MV-4-11 (cell line): ENCODE results near the gene HECTD1.
"Not testable (repeated sequence)": the region's sequence is repeated elsewhere in the genome, so short reads cannot be mapped to it uniquely, and the experiment has no call there.

Experiments used
- DNase-seq: peaks from one replicate; lab custom pipeline; 2025; lab: John Stamatoyannopoulos, UW

Gene HECTD1

DNA sequence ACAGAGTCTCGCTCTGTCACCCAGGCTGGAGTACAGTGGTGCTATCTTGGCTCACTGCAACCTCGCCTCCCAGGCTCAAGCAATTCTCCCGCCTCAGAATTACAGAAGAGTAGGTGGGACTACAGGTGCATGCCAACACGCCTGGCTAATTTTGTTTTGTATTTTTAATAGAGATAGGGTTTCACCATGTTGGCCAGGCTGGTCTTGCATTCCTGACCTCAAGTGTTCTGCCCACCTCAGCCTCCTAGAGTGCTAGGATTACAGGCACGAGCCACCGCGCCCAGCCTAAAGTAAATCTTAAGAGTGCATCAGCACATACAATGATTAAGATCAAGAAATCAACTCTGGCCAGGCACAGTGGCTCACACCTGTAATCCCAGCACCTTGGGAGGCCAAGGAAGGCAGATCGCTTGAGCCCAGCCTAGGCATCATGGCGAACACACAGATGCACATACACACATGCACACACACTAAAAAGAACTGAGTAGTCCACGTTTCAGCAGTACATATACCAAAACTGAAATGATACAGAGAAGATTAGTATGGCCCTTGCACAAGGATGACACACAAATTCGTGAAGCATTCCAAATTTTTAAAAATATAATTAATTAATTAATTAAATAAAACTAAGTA is 65.0 kb downstream of the HECTD1 start:
- DNase-seq, result no peak

DNA sequence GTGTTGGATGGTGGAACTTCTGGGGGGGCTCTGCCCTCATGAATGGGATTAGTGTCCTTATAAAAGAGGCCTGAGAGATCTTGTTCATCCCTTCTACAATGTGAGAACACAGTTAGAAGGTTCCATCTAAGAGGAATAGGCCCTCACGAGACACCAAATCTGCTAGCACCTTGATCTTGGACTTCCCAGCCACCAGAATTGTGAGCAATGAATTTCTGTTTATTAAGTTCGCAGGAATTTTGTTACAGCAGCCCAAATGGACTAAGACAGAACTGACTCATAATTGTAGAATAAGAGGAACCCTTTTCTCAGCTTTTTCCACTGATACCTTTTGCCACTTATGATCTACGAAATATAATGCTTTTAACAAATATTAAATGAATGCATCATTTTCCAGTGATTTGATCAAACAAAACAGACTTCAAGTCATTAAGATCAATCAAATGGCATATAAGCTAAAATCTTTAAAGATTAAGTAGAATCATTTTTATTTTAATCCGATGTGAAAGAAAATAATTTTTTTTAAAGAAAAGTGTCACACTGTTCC is 68.2 kb downstream of the HECTD1 start:
- DNase-seq, result no peak

DNA sequence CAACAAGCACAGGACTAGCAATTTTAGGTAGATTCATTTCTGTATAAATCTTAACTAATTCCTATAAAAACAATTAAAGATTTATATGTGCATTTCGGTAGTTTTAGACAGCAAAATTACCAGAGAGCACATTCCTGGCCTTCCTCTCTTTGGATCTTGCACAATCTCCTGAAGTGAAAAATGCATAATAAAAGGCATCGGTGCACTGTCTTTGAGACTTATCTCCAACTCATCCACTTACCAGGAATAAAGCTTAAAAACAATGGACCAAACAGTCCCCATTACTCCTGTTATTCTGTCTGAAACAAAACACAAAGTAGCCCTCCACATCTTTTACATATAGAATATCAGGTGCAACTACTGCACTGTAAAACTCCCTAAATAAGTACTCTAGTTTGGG is 69.3 kb downstream of the HECTD1 start:
- no peak for DNase-seq

DNA sequence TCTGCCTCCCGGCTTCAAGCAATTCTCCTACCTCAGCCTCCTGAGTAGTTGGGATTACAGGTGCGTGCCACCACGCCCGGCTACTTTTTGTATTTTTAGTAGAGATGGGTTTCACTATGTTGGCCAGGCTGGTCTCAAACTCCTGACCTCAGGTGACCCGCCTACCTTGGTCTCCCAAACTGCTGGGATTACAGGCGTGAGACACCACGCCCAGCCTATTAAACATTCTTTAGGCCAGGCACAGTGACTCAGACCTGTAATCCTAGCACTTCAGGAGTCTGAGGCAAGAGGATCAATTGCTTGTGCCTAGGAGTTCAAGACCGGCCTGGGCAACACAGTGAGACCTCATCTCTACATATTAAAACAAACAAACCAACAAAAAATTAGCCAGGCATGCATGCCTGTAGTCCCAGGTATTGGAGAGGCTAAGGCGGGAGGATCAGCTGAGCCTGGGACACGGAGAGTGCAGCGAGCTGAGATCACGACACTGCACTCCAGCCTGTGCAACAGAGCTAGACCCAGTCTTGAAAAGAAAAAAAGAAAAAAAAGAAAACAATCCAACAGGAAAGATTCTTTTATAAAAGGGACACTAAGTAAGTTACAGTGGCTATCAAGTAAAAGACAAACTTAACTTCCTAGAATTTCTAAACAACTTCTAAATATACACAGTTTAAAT is 70.2 kb downstream of the HECTD1 start:
- no peak for DNase-seq

DNA sequence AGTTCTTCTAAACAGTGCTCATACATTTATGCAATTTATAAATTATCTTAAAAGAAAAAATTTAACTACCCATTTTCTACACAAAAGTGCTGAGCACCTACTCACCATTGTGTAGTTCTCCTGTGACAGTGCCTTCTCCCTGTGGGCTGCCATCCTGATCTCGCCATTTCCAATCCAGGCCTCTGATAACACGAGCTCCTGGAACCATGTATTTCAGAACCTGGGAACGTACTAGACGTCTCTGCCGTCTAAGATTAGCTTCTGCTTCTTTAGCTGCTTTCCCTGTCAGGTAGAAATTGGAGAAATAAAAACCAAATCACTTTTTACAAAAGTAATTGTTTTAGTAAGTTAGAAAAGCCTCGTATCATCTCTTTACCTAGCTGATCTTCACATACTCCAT is 74.5 kb downstream of the HECTD1 start:
- DNase-seq, result no peak

DNA sequence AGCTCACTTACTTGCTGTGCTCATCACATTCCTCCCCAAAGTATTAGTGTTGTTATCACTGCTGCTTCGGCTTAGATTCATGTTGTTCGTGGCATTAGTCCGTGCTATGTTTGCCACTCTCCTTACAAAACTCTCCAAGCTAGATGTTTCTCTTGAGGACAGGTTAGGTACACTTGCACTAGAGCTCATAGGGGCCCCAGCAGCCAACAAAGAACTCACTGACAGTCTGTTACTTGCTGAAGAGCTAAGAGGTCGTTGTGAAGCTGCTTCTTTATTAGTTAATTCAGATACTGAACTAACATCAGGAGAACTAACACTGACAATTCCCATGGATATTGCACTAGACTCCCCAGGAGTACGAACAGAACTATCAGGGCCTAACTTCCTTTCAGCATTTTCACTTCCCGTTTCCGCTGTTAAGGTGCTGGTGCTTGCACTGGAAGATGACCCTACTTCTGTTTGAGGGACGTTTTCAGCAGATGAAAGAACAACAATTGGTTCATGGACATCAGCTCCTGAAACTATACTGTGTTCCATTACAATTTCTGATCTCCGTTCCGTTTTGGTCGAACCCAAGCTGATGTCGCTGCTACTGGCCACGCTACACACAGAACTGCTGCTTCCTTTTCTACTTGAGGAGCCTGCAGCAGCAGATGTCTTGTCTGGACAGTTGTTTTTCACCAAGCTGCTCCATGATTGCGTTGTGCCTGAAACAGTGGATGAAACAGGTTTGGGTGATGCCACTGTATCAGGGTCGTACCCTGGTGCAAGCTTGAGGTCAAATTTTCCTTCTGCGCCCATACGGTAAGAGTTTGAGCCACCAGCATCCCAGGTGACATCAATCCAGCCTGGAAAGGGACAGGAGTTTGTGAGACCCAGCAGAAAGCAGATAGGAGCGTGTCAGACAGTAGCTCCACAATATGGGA is 78.7 kb downstream of the HECTD1 start:
- DNase-seq, result peak; percentile 83

DNA sequence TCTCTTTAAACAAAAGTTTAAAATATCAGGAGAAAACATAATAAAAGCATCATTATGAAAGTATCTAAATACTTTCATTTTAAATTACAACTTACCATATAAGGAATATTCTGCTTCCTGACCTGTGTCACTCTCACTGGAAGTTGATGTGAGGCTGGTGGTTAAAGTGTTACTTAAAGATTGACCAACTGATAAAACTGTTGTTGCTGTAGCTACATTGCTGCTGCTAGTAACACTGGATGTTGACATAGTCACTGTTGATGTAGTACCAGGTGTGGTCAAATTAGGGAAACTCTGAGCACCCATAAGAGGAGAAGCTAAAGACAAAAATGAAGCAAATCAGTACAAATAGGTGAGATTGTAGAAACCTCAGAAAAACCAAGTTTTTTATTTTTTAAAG is 79.9 kb downstream of the HECTD1 start:
- DNase-seq, result no peak

DNA sequence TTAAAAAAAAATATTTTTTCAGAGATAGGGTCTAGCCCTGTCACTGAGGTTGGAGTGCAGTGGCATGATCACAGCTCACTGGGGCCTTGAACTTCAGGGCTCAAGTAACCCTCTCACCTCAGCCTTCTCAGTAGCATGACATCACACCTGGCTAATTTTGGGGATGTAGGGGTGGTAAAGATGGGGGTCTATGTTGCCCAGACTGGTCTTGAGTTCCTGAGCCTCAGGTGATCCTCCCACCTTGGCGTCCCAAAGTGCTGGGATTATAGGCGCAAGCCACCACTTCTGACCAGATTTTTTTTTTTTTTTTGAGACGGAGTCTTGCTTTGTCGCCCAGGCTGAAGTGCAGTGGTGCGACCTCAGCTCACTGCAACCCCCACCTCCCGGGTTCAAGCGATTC is 80.9 kb downstream of the HECTD1 start:
- no peak for DNase-seq

DNA sequence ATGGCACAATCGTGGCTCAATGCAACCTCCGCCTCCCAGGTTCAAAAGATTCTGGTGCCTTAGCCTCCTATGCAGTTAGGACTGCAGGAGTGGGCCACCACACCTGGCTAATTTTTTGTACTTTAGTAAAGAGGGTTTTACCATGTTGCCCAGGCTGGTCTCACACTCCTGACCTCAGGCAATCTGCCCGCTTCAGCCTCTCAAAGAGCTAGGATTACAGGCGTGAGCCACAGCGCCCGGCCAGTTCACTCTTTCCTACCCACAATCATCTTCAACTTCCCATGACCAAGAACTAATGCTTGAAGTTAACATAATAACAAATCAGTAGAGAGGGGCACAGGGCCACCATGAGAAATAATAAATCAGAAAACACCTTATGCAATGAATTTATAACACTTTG is 82.4 kb downstream of the HECTD1 start:
- no peak for DNase-seq

DNA sequence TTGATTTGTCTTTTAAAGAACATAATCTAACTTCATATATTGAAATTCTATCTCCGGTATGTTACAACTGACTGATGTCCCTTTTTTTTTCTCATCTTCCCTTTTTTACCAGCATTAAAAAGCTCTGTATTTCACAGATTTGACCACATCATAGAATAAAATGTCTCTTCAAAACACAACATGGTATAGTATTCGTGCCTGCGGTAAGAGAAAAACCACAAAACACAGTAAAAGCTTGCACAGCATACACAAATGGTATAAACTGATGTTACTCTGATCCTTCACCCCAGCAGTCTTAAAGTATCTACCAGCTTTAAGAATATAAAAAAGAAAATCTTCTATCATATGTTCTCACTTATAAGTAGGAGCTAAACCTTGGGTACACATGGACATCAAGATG is 83.4 kb downstream of the HECTD1 start:
- peak; percentile 43 for DNase-seq

DNA sequence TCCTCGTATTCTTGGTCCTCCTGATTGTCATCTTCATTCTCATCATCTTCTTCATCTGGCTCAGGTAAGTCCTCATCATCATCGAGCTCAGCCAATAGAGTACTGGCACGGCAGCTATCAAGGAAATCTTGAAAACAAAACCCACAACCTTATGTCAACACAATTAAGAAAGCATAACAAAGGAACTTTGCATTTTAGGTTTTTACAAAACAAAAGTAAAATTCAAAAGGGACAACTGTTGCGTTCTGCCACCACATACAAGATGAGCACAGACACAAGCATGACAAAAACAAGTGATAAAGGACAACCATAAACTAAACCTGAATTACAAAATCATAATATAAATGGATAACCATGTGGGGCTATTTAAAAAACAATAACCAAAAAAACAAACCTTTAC is 84.7 kb downstream of the HECTD1 start:
- DNase-seq, result no peak

DNA sequence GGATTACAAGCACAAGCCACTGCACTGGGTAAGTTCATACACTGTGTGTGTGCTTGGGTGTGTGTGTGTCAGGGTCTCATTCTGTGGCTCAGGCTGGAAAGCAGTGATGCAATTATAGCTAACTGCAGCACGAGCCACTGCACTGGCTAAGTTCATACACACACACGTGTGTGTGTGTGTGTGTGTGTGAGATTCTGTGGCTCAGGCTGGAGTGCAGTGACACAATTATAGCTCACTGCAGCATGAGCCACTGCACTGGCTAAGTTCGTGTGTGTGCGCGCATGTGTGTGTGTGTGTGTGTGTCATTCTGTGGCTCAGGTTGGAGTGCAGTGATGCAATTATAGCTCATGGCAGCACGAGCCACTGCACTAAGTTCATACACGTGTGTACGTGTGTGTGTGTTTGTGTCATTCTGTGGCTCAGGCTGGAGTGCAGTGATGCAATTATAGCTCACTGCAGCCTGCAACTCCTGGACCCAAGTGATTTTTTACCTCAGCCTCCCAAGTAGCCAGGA is 85.4 kb downstream of the HECTD1 start:
- peak; percentile 65 for DNase-seq

DNA sequence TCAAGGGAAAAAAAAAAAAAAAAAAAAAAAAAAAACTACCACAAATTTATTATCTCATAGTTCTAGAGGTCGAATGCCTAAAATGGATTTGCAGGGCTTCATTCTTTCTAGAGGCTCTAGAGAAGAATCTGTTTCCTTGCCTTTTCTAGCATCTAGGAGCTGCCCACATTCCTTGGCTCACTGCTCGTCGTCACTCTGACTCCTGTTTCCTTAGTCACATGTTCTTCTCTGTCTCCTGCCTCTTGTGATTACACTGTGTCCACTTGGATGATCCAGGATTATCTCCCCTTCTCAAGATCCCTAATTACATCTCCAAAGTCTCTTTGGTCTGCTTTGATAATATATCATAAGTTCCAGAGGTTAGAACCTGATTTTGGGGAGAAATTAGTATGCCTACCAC is 88.7 kb downstream of the HECTD1 start:
- no peak for DNase-seq

DNA sequence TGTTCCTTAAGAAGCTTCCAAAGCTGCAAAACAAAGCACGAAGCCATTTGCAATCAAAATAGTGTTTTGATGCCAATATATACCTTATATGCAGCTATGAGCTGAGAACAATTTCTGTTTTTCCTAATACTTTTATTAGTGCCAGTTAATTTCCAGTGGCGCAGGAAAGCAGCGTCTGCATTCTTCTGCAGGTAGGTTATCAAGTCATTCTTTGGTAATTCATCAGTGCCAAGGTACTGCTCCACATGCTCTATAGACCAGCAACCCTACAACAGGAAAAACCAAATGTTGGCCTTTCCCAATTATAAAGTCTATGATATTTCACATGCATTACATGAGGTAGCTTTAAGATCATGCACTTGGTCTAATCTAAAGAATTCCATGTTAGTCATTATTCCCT is 93.8 kb downstream of the HECTD1 start:
- no peak for DNase-seq

DNA sequence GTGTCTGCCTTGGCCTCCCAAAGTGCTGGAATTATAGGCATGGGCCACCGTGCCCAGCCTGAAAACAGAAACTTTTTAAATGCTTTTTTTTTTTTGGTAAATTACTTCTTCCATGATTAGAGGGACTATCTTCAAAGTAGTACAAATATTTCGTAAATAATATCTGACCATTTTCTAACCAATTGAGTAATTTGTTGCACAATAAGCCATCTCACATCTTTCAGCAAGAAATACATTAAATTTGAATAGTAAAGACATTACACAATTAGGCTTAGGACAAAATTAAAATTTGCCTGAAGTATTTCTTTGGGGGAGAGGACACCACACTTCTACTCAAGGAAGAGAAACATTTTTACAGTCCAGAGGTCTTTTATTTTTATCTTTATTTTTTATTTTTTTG is 96.7 kb downstream of the HECTD1 start:
- DNase-seq, result no peak

DNA sequence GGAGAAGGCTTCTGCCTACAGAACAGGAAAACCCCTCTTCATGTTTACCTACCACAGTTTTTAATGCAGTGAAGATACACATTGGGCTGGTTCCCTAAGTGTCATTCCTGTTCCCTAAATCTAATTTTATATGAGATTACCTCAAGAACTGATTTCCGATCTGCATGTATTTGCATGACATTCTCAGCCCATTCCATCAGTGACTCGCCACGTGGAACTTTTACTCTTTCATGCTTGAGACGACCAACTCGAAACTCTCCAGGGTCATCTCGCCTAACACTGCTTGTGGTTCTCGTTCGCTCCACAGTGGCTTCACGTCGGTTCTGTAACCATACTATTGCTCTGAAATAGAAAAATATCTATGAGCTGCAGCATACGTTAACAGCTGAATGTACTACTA is 98.3 kb downstream of the HECTD1 start:
- no peak for DNase-seq

DNA sequence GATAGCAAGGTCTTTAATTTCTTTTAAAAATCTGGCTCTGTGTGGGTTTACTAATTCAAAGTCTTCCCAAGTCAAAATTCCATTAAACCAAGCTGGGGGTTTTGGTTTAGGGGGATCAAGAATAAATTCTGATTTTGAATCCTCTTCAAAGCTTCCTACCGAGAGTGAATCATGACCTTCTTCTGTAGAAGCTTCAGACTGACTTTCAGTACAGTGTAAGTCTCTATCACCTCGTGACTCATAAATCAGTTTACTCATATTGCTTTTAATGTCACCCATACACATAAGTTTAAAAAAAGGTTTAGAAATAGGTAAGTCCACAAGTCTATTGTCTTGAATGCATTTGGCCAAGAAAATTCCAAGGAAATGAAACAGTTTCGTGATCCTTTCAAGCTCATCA is 100.8 kb downstream of the HECTD1 start:
- DNase-seq, result no peak

DNA sequence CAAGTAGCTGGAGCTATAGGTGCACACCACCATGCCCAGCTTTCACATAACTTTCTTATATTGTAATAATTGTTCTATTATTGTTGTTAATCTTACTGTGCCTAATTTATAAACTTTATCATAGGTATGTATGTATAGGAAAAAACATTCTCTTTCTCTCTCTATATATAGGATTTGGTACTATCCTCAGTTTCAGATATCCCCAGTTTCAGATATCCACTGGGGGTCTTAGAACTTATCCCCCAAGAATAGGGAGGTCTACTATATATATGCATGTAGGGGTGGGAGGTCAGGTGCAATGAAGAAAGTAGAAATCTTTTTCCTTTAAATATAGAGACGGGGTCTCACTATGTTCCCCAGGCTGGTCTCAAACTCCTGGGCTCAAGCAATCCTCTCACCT is 110.5 kb downstream of the HECTD1 start:
- DNase-seq, result no peak

DNA sequence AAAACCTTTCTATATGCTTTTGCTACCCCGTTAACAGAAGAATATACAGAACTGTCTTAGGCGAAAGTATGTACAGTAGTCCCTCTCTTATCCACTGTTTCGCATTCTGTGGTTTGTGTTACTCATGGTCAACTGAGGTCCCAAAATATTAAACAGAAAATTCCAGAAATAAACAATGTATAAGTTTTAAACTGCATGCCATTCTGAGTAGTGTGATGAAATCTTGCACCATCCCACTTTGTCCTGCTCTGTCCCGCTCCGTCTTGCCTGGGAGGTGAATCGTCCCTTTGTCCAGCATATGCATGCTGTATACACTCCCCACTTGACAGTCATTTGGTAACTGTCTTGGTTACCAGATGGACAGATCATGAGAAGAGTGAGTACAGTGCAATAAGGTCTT is 111.3 kb downstream of the HECTD1 start:
- DNase-seq, result no peak

DNA sequence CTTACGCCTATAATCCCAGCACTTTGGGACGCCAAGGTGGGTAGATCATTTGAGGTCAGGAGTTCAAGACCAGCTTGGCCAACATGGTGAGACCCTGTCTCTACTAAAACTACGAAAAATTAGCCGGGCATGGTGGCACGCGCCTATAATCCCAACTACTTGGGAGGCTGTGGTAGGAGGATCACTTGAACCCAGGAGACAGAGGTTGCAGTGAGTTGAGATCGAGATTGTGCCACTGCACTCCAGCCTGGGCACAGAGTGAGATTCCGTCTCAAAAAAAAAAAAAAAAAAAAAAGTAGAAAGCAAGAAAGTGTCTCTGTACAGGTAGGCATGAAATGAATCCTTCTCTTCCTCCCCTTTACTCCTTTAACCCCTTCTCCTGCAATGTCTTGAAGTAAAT is 111.8 kb downstream of the HECTD1 start:
- DNase-seq, result not testable (repeated sequence)

DNA sequence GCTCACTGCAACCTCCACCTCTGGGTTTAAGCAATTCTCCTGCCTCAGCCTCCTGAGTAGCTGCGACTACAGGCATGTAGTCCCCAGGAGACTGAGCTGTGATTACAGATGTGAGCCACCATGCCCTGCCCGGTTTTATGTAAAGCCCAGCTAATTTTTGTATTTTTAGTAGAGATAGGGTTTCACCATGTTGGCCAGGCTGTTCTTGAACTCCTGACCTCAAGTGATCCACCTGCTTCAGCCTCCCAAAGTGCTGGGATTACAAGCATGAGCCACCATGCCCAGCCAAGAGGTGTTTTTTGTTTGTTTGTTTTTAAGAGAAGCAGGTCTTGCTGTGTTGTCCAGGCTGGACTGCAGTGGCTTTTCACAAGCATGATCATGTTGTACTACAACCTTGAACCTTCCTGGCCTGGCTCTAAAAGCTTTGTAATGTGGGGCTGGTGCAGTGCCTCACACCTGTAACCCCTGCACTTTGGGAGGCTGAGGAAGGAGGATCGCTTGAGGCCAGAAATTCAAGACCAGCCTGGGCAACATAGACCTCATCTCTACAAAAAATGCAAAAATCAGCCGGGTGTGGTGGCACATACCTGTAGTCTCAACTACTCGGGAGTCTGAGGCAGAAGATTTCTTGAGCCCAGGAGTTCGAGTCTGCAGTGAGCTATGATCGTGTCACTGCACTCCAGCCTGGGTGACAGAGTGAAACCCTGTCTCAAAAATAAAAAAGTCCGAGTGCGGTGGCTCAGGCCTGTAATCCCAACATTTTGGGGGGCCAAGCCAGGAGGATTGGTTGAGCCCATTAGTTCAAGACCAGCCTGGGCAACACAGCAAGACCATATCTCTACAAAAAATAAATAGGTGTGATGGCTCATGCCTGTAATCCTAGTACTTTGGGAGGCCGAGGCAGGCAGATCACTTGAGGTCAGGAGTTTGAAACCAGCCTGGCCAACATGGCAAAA is 113.4 kb downstream of the HECTD1 start:
- DNase-seq, result not testable (repeated sequence)
